ENCODE measurements around the gene CSF2RB. TPM values are rescaled to one million over a fixed set of nuclear protein-coding genes. Genes with fewer than 3 reads are reported as not detected.

CSF2RB gene
- total RNA-seq, 2 experiments from 2014 or later = 0.58 to 0.67 TPM

Other genes starting within 250 kb of the CSF2RB start
- gene CACNG2, start 209.9 kb upstream of the CSF2RB start, total RNA-seq = not detected
- gene IFT27, start 137.5 kb upstream of the CSF2RB start, total RNA-seq = 10 to 100 TPM; 20.7 to 29.0 TPM
- gene PVALB, start 96.6 kb upstream of the CSF2RB start, total RNA-seq = not detected
- 10 to 100 TPM; 22.7 to 23.3 TPM for gene NCF4, start 52.6 kb upstream of the CSF2RB start, total RNA-seq
- 1 to 10 TPM; 2.4 to 3.4 TPM for gene TST, start 105.8 kb downstream of the CSF2RB start, total RNA-seq
- 10 to 100 TPM; 15.6 to 18.8 TPM for gene MPST, start 106.1 kb downstream of the CSF2RB start, total RNA-seq
- 10 to 100 TPM; 25.7 to 29.7 TPM for gene KCTD17, start 138.1 kb downstream of the CSF2RB start, total RNA-seq
- gene TMPRSS6, start 196.1 kb downstream of the CSF2RB start, total RNA-seq = under 1 TPM; 0.50 to 0.73 TPM
- 100 to 1,000 TPM; 100 to 115 TPM for gene IL2RB, start 236.3 kb downstream of the CSF2RB start, total RNA-seq